T1000 (cell line): Measurements from ENCODE around the gene EHD1.

Source experiments
- DNase-seq: peaks from one replicate; lab custom pipeline; 2025; ENCODE audit warnings: mixed read lengths; lab: John Stamatoyannopoulos, UW

Gene EHD1

DNA sequence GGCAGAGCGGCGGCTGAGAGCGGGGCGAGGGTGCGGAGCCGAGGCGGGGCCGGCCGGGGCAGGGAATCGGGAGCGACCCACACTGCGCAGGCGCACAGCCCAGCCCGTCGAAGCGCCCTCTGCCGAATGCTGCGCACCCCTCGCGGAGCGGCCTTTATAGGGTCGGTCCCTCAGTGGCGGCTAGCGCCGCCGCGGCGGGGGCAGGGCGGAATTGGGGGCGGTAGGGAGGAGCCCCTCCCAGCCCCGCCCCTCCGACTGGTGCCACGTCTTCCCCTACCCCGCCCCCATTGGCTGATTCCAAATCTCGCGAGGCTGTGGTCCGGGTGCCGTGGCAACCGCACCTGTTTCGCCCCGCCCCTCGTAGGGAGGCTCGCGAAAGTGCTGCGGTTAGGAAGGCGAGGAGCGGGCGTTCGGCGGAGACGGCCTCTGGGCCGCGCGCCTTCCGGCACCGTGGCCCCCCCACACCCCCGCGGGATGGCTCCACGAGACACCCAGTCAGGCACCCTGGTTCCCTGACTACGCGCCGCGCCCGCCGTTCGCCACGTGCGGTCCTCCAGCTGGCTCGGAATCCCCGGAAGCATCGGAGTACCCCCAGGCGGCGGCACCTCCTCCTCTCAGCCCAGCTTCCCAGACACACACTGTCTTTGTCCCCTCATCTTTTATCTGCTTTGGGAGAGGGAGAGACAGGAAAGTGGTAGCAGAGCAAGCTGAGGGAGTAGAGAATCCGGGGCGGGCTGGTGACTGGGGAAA is at the start of gene EHD1:
Gene EHD1, minus strand, starts transcription at position 128 of the 750 bp plus-strand sequence. CDS start 157 bp downstream, outside the sequence.
- DNase-seq, result peak; percentile 98

DNA sequence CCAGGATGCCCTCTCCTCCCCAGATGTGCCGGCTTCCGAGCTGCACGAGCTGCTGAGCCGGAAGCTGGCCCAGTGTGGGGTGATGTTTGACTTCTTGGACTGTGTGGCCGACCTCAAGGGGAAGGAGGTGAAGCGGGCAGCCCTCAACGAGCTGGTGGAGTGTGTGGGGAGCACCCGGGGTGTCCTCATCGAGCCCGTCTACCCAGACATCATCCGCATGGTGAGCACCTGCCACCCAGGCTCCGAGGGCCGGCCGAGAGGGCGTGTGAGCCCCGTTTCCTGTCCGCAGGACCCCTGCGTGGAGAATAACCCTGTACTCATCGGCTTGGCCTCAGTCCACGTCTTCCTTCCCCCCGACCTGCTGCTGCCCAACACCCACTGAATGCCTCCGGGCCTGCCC is 48.3 kb upstream of the EHD1 start:
- DNase-seq, result no peak

DNA sequence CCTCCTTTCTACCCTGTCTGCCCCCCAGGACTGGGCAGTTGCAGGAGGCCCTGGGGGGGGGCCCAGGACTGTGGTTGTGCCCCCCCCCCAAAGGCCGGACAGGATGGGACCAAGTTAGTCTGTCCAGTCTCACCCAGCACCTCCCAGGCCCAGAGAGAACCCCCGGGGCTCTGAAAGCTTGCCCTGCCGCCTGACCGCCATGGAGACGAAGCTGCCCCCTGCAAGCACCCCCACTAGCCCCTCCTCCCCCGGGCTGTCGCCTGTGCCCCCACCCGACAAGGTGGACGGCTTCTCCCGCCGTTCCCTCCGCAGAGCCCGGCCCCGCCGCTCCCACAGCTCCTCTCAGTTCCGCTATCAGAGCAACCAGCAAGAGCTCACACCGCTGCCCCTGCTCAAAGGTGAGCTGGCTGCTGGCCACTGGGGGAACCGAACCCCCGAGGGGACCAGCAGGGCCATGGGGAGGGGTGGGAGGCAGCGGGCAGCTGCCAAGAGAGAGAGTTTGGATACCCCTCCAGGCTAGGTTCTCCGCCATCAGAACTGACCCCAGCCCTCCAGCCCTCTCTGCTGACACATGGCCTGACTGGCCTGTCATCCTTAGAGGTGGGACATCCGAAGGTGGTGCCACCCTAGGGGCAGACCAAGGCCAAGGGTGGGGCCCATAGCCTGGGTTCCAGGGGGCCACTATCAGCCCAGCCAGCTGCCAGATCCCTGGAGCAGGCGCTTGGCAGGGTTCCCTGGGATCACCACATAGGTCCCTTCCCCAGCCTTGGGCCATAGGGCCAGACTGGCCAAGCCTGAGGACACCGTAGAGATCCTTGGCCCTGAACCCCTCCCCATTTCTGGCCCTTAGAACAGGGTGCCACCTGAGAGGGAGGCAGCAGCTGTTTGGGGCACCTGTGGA is 47.4 kb upstream of the EHD1 start:
- DNase-seq, result no peak

DNA sequence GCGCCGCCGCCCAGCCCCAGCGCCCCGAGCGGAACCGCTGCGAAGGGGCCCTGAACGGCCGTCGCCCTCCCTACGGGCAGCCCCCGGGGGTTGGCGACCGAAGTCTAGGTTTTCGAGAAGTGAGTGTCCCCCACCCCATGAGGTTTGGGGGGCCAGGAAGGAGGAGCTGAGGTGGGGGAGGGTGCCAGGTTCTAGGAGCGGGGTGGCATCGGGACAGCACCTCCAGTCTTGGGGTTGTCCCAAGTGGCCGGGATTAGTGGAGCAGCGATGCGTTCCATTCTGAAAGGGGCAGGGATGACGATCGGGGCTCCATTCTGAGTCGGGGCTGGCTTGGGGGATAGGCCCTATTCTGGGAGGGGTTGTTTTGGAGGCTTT is 46.5 kb upstream of the EHD1 start:
- no peak for DNase-seq

DNA sequence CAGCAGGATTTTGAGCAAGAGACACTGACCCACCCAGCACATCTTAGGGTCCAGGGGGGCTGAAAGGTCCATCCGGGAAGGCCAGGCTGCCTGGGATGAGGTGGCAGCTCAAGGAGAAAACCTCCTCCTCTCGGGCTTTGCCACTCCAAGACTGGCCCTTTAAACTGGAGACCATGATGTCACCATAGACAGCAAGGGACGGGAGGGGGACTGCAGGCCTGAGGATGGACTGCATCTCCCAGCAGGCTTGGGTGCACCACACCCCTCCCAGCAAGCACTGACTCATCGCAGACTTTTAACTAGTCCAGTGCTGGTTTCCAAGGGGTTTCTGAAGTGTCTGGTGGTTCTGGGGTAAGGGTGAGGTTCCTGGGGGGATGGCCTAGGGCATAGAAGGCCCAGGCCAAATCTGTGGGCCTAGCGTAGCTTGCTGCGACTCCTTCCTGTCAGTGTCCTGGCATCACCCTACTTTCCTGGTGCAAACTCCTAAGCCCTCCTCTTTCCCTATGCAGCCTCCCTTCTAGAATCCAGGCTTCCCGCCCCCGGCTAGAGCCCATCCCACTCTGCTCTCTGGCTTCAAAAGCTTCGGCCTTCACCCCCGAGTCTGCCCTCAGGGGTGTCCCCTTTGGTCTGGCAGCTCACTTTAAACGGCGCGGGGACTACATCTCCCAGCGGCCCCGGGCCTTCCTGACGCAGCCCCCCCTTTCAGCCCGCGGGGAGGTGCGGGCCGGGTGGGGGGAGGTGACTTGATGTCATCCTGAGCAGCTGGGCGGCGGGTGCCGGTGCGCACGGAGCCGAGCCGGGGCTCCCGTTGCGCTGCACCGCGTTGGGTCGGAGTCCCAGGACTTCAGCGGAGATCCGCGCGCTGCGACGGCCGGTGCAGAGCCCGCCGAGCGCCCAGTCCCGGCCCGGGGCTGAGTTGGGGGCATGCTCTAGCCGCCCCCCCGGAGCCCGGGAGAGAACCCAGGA is 45.8 kb upstream of the EHD1 start, which contains the start of gene PPP2R5B:
Gene PPP2R5B, plus strand, starts transcription at position 746 of the 966 bp plus-strand sequence. CDS start 1,046 bp downstream, outside the sequence.
- DNase-seq, result peak; percentile 81

DNA sequence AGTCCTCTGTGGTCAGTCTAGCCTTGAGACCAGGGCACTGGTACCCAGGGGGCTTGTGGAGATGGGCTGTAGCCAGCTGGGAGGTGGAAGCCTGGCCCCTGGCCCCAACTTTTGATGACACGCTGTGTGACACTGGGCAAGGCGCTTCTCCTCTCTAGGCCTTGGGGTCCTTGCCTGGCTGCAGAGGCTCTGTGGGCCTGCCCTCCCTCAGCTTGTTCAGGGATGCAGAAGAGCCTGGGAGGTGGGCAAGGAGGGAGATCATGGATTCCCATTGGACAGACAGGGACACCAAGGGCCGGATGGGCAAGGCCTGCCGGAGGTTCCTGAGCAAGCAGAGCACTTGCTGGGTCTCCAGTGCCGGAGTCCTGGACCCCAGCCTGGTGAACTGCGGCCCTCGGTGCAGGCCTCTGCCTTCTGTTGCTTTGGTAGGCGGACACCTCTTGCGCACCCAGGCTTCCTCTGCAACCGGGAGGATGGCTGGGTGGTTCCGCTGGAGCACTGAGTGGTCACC is 44.8 kb upstream of the EHD1 start:
- no peak for DNase-seq

DNA sequence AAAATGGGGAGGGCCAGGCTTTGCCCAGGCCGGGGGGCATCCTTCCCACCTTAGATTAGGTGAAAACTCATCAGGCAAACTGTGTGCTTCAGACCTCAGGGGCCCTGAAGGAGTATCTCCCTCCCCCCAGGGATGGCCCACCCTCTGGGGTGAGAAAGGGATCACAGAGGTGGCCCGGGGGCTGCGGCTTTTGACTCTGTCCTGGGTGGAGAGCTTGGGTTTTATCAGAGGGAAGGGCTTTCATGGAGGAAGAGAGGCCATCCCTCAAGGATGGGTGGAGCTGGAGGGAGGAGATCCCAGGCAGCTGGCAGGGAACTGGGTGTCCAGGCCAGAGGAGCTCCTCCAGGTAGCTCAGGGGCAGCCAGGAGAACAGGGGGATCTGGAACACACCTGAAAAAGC is 43.0 kb upstream of the EHD1 start:
- no peak for DNase-seq

DNA sequence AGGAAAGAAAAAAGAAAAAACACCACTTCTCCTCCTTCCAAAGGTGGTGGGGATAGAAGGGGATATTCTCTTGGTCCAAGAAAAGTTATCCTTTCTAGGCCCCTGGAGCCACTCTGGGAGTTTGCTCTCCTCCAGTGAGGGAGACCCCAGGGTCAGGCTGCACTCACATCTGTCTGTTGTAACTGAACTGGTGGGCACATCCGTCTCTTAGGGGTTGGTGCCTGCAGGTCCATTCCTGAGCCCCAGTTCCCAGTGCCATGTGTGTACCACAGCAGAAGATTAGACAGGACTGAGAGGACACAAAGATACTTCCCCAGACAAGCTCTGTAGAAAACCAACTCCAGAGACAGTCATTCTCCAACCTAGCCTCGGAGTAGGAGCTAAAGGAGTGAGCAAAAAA is 41.7 kb upstream of the EHD1 start:
- DNase-seq, result no peak

DNA sequence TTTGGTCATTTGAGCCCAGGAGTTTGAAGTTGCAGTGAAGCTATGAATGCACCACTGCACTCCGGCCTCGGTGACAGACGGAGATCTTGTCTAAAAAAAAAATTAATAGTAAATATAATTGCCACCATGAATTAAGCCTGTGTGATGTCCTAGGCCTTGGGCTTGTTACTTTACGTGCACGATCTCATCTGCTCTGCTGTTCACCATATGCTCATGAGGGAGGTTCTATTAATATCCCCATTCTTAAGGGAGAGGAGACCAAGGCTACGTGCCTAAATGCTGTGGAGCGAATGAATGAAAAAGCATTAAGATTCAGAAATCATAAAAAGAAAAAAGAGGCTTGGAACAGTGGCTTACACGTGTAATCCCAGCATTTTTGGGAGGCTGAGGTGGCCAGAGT is 41.2 kb upstream of the EHD1 start:
- DNase-seq, result no peak

DNA sequence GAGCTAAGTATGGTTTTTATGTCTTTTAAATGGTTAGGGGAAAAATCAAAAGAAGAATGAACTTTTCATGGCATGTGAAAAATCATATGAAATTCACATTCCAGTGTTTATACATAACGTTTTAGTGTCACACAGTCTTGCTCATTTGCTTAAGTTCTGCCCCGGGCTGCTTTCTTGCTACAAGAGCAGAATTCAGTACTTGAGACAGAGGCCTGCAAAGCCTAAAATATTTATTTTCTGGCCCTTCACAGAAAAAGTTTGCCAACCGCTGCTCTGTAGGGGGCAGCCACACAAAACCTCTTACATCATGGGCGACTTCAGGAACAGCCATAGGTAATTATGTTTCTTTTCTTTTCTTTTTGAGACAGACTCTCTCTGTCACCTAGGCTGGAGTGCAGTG is 39.6 kb upstream of the EHD1 start:
- DNase-seq, result no peak

DNA sequence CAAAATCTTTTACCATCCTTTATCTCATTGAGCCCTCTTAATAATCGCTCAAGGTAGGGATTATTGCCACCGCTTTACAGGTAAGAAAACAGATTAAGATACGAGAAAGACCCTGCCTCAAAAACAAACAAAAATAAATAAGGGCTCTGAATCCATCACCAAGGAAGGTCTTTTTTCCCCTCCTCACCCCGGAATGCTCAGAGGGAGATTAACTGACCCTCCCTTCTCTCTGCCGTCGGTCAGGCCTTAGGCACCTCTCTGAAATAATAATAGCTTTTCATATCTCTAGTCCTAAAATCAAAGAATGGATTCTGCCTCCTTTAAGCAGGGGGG is 39.2 kb upstream of the EHD1 start:
- no peak for DNase-seq

DNA sequence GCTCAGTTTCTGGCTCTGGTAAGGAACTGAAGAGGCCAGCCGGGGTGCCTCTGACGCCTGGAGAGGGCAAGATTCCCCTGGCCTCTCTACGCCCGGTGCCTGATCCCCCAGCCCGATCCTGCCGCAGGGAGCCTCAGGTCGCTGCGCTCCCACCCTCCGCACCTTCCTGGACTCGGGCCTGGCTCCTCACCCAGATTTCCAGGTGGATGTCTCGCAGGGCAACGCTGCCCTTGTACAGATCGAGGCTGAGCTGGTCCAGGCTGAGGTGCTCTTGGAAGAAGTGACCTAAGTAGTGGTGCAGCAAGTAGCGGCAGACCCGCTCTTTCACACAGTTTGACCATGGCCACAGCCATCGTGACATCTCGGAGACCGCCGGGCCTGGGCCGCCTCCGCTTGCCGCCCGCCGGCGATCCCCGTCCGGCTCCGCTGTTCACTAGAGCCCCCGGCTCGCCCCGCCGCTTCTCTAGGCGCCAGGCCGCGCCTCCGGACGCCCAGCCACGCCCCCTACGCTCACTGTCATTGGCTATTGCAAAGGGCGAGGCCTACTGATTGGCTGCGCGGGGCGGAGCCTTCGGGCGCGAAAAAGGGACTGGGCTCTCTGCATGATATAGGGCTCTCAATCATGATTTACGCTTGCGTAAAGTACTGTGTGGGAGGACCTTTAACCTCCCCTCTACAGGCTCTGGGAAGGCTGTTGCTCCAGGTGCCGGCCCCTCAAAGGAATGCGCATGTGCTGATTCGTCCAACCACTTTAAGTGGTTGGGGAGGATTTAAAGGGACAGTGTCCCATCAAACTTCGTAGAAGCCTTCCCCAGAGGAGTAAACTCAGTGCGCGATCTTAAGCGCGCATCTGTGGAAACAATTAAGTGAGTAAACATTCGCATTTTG is 38.6 kb upstream of the EHD1 start, which contains the start of gene ATG2A:
Gene ATG2A, minus strand, starts transcription at position 435 of the 888 bp plus-strand sequence. Its CDS starts 74 bp downstream, at position 361.
- DNase-seq, result peak; percentile 98

DNA sequence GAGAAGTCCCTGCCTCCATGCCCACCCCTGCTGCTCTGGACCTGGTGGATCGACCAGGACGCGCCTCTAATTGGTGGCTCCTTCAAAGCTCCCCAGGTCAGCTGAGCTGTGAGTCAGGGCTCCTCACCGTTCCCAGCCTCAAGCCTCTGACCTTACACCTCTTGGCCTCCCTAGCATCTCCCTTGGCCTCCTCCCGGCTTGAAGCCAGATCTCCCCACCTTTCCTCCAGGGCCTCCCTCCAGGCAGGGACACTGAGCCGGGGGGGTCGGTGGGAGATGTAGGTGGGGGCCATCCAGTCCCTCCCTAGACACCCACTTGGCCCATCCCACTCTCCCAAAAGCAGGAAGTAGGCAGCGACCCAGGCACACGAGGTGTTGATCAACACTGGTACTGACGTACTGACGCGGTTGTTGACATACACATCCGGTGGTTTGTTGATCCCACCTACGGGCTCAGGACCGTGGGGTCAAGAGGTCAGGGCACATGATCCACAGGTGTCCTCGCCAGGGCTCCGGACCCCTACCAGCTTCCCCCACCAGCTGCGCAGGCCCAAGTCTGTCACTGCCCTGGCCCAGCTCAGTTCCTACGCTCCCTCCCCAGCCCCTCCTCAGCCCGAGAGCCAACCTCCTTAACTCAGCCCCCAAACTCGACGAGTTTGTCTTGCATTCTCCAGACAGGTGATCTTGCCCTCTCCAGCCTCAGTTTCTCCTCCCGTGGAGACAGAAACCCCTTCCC is 37.8 kb upstream of the EHD1 start:
- no peak for DNase-seq

DNA sequence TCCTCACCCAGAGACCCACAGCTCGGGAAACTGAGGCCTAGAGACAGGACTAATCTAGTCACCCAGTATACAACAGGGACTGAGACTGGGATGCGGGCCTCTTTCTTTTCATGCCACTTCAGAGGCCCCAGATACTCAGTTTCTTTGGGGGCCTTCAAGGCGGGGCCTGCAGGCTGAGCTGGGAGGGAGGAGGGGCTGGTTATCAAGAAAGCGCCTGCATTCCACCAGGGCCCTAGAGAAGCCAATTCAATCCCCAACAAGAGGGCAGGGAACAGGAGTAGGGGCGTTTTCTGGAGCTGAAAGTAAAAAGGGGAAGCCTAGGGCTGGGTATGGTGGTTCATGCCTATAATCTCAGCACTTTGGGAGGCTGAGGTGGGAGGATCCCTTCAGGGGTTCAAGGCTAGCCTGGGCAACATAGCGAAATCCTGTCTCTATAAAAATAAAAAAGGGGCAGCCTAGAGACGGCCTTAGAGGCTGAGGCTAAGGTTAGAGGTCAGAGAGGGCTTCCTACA is 37.0 kb upstream of the EHD1 start:
- no peak for DNase-seq

DNA sequence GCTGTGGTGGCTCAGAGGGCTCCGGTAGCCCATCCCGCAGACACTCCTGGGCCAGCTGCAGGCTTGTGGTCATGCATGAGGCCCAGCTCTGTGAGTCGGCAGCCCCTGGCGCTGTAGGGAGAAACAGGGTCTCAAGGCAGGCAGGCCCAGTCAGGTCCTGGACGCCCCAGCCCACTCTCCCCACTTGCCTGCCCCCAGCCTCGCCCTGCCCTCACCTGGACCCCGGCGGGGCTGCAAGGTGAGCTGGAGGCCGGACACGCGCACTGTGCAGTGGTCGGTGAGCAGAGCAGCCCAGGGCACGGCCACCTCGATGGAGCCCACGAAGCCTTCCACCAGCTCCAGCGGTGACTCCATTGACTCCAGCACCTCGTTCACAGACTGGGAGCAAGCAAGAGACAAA is 35.7 kb upstream of the EHD1 start:
- DNase-seq, result no peak

DNA sequence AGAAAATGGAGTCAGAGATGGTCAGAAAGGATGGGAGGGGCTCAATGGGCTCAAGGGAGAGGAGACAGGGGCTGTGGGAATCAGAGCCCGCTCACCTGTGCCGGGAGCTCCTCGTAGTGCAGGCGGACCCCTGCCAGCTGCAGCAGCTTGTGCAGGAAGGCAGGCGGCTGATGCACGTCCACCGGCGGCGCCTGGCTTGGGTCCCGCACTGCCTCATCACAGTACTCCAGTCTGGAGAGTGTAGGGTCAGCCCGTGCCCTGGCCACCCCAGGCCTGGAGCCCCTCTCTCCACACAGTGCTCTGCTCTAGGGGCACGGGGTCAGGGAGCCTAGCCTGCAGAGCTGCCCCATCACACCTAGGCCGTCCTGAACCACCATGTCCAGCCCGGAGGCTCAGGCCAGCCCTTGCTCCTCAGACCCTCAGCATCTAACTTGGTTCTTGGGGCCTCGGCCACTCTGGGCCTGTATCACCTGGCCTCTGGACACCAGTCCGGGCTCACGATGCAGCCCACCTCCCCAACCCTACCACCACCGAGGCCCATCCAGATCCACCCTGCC is 34.8 kb upstream of the EHD1 start:
- DNase-seq, result no peak

DNA sequence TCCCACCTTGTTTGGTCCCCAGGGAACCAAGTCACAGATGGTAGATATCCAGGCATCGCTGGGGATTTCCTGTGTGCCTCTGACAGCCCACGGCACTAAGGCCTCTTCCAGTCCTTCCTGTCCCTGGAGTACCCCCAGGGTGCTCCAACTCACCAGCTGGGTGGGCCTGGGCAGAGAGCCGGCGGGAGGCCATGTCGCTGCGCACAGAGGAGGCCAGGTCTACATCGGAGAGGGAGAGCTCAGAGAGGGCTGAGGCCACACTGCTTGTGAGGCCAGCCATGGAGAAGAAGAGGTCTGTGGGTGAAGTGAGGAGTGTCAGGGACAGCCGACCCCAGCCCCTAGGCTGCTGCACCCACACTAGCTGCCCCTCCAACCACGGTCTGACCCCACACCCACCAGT is 33.3 kb upstream of the EHD1 start:
- DNase-seq, result no peak

DNA sequence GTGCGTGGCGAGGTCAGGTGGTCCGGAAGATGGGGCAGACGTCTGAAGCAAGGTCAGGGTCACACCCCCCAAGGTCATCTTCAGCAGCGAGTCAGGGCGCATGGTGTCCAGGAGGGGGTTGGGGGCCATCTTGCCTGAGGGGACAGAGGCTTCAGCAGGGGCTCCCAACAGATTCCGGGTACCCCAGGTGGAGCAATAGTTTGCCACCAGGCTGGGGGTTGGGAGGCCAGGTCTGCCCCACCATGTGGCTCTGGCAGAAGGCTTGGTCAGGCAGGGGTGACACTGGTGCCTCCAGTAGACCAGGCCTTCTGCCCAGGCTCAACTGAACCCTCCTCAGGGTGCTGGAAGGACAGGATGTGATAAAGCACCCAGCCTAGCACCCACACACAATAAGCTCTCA is 32.7 kb upstream of the EHD1 start:
- no peak for DNase-seq

DNA sequence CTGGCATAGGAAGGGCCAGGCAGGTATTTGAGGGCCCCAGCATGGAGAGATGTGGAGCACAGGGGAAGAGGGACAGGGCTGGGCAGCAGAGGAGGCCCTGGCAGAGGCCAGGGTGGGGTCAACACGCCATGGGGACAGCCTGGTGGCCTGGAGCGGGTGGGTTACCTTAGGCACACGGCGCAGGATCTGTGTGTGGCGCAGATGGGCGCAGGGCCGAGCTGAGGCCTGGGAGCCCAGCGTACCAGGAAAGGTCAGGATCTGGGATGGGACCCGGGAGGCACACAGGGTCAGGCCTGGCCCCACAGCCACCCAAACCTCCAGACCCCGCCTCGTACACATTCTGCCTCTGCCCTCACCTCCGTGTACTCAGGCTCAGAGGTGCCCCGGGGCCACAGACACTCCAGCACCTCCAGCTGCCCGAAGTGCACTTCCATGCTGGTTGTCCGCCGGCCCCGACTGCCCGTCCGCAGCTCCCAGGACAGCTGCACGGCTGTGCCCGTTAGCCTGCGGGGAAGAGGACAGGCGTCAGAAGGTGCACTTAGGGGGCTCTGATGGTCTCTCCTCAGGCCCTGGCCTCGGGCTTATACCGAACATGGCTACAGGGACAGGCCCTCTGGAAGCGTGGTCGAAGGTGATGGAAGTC is 32.2 kb upstream of the EHD1 start:
- DNase-seq, result no peak
